Measurements from ENCODE around the gene PROB1.

DNA sequence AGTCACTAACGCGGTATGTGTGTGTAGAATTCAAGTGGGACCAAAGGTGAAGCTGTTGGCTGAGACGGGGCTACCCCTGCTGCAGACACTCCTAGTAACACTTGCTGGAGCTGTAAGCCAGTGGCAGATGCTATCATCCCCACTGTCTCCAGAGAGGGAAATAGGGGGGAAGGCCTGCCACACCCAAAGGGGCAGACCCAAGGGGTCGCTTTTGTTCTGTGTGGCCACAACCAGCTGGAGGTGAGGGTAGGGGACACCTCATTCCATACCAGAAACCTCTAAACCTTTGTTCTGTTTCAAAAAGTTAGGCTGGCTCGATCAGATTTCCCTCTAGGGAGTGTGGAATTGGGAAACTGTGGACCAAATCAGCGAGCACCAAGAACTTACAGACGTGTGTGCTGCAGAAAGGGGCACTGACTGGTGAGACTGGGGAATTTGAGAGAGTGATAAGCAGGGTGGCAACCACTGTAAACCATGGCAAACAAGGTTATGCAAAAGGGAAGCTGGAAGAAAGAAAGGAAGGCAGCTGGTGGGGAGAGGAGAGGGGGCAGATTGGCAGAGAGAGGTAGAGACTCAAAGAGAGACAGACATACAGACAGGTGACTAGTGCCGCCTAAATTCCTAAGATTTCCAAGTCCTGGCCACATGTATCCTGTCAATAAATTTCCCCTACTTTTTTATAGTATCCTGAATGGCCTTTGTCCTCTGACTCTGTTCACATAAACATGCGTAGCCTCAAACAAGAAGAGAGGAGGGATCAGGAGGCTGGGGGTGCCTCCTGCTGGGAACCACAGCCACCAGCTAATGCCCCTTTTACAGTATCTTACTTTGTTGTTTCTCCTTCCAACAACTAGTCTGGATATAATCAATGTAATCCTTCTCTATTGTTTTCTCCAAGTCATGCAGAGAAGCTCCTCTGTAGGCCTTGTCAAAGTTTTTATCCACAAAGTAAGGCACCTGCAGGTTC is 24.6 kb upstream of the PROB1 start:
- no peak for TF ChIP-seq POLR2A (IDR thresholded peaks at IDR 0.05)
- TF ChIP-seq, protein P1, sequence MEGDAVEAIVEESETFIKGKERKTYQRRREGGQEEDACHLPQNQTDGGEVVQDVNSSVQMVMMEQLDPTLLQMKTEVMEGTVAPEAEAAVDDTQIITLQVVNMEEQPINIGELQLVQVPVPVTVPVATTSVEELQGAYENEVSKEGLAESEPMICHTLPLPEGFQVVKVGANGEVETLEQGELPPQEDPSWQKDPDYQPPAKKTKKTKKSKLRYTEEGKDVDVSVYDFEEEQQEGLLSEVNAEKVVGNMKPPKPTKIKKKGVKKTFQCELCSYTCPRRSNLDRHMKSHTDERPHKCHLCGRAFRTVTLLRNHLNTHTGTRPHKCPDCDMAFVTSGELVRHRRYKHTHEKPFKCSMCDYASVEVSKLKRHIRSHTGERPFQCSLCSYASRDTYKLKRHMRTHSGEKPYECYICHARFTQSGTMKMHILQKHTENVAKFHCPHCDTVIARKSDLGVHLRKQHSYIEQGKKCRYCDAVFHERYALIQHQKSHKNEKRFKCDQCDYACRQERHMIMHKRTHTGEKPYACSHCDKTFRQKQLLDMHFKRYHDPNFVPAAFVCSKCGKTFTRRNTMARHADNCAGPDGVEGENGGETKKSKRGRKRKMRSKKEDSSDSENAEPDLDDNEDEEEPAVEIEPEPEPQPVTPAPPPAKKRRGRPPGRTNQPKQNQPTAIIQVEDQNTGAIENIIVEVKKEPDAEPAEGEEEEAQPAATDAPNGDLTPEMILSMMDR (IDR thresholded peaks at IDR 0.05): no peak
